ENCODE results near the gene HNRNPF.
"Not testable (repeated sequence)": the region's sequence is repeated elsewhere in the genome, so short reads cannot be mapped to it uniquely, and the experiment has no call there.

The HNRNPF gene, protein sequence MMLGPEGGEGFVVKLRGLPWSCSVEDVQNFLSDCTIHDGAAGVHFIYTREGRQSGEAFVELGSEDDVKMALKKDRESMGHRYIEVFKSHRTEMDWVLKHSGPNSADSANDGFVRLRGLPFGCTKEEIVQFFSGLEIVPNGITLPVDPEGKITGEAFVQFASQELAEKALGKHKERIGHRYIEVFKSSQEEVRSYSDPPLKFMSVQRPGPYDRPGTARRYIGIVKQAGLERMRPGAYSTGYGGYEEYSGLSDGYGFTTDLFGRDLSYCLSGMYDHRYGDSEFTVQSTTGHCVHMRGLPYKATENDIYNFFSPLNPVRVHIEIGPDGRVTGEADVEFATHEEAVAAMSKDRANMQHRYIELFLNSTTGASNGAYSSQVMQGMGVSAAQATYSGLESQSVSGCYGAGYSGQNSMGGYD

DNA sequence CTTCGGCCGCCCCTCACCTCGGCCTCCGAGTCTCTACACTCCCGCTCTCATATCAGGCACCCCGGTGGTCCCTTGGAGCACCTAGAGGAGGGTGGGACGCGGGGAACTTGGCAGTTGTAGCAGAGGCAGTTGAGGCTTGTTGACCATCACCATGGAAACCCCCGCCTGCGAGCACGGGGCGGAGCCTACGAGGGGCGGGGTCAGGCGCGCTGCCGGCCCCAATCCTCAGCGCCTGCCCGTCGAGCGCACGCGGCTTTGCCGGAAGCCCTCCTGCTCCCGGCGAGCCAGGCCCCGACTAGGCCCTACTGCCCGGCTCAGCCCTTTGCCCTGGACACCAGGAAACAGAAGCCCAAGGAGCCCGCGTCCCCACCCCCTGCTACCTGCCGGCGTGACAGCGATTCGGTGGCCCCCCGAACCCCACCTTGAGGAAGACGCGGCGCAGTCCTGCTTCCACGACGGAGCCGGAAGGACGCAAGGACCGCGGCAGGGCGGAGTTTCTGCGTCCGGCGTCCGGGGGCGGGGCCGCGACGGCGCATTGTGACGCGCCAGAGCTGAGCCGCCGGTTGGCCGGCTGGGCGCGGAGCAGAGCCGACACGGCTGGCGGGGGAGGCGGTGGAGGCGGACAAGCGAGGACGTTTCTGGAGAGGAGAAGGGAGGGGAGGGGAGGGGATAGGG is at the start of gene HNRNPF:
HNRNPF (minus strand) TSS at position 477 of the 675 bp plus-strand sequence. CDS start 21,302 bp downstream, outside the sequence.
- DNase-seq, result peak; percentile 94

DNA sequence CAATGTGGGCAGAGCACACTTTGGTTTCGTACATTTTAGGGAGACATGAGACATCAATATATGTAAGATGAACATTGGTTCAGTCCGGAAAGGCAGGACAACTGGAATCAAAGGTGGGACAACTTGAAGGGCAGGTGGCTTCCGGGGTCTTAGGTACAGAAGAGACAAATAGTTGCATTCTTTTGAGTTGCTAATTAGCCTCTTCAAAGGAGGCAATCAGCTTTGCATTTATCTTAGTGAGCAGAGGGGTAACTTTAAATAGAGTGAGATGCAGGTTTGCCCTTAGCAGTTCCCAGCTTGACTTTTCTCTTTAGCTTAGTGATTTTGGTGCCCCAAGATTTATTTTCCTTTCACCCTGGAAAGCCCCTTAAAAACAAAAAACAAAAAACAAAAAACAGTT is 49.2 kb upstream of the HNRNPF start:
- no peak for DNase-seq

DNA sequence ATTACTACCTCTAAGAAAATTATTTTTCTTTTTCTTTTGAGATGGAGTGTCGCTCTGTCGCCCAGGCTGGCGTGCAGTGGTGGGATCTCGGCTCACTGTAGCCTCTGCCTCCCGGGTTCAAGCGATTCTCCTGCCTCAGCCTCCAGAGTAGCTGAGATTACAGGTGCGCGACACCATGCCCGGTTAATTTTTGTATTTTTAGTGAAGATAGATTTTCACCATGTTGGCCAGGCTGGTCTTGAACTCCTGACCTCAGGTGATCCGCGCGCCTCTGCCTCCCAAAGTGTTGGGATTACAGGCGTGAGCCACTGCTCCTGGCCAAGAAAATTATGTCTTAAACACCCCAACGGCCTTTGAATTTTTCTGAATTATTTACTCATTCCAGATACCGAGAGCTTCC is 47.6 kb upstream of the HNRNPF start:
- not testable (repeated sequence) for DNase-seq

DNA sequence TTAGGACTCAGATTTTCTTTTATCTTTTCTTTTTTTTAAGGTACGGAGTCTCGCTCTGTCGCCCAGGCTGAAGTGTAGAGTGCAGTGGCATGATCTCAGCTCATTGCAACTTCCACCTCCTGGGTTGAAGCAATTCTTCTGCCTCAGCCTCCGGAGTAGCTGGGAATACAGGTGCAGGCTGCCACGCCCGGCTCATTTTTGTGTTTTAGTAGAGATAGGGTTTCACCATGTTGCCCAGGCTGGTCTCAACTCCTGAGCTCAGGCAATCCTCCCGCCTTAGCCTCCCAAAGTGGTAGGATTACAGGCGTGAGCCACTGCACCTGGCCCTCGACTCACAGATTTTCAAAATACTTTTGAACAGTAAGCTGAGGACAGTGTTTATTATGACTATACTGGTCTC is 45.0 kb upstream of the HNRNPF start:
- DNase-seq, result not testable (repeated sequence)

DNA sequence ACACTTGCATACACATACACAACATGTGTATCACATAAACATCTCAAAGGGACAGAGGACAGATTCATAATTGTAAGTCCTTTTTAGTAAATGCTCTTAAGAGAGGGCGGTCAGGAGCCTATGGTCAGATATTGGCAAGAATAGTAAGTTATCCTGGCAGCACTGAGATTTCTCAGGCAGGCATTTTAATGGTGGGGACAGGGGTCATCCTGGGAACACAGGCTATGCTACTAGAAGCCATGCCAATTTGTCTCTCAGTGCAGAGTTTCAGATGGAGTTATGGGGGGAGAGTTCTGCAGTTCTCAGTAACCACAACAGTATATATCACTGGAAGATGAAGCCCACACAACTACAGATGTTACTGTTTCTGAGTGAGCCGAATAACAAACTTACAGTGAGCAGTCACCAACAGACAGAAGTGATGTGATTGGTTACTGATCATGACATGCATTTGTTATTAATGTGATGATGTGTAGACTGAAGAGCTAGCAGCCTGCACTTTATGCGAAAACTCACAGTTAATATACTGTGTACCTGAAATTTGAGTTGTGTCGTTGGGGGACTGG is 44.4 kb upstream of the HNRNPF start:
- DNase-seq, result no peak

DNA sequence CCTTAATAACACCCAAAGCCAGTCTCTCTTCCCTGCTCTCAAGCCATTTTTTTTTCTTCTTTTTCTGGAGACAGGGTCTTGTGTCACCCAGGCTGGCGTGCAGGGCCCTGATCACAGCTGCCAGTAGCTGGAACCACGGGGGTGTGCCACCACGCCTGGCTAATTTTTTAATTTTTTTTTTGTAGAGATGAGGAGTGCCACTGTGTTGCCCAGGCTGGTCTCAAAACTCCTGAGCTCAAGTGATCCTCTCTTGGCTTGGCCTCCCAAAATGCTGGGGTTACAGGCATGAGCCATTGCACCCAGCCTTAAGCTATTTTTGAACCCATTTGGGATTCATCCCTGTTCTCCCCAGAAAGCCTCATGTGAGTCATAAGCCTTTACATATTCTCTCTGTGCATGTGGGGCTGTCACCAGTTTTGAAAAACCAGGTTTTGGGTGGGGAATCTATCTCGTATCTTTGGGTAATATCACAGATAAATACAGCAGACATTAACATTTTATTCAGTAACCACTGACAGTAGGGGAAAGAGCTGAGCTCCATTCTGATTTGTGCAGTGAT is 43.4 kb upstream of the HNRNPF start:
- DNase-seq, result no peak

DNA sequence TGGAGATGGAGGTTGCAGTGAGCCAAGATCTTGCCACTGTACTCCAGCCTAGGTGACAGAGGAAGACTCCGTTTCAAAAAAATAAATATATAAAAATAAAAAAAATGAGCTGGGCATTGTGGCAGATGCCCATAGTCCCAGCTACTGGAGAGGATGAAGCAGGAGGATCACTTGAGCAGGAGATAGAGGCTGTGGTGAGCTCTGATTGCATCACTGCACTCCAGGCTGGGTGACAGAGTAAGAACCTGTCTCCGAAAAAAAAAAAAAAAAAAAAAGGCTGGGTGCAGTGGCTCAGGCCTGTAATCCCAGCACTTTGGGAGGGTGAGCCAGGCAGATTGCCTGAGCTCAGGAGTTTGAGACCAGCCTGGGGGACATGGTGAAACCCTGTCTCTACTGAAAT is 39.8 kb upstream of the HNRNPF start:
- DNase-seq, result no peak

DNA sequence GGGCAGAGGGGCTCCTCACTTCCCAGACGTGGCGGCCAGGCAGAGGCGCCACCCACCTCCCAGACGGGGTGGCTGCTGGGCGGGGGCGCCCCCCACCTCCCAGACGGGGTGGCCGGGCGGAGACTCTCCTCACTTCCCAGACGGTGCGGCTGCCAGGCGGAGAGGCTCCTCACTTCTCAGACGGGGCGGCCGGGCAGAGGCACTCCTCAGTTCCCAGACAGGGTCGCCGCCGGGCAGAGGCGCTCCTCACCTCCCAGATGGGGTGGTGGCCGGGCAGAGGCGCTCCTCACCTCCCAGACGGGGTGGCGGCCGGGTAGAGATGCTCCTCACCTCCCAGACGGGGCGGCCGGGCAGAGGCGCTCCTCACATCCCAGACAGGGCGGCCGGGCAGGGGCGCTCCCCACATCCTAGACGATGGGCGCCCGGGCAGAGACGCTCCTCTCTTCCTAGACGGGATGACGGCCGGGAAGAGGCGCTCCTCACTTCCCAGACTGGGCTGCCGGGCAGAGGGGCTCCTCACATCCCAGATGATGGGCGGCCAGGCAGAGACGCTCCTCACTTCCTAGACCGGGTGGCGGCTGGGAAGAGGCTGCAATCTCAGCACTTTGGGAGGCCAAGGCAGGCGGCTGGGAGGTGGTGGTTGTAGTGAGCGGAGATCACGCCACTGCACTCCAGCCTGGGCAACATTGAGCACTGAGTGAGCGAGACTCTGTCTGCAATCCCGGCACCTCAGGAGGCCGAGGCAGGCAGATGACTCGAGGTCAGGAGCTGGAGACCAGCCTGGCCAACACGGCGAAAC is 37.4 kb upstream of the HNRNPF start:
- not testable (repeated sequence) for DNase-seq

DNA sequence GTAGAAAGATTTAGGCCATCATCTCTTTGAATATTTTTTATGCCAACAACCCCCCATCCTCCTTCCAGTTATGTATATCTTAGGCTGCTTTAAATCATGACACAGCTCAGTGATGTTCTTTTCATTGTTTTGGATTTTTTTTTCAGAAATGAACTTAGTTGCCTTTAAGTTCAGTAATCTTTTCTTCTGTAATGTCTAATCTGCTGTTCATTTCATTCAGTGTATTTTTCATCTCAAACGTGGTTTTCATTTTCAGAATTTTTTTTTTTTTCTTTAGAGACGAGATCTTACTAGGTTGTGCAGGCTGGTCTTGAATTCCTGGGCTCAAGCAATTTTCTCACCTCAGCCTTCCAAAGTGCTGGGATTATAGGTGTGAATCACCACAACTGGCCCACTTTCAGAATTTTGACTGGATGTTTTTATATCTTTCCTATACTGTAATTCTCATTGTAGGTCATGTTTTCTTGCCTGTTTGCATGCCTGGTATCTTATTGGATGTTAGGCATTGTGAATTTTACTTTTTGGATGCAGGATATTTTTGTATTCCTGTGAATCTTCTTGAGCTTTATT is 36.0 kb upstream of the HNRNPF start:
- no peak for DNase-seq

DNA sequence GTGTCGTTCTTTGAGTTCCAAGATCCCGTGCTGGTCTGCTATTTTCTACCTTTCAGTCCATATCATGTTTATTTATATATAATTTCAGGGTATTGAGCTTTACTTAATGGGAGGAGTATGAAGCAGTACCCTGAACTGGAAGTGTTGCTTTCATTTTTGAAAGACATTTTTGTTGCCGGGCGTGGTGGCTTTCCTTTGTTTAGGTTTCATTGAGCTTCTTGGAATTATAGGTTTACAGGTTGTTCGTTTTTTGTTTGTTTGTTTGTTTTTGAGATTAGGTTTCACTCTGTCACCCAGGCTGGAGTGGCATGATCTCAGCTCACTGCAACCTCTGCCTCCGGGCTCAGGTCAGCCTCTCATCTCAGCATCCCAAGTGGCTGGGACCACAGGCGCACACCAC is 35.3 kb upstream of the HNRNPF start:
- DNase-seq, result no peak

DNA sequence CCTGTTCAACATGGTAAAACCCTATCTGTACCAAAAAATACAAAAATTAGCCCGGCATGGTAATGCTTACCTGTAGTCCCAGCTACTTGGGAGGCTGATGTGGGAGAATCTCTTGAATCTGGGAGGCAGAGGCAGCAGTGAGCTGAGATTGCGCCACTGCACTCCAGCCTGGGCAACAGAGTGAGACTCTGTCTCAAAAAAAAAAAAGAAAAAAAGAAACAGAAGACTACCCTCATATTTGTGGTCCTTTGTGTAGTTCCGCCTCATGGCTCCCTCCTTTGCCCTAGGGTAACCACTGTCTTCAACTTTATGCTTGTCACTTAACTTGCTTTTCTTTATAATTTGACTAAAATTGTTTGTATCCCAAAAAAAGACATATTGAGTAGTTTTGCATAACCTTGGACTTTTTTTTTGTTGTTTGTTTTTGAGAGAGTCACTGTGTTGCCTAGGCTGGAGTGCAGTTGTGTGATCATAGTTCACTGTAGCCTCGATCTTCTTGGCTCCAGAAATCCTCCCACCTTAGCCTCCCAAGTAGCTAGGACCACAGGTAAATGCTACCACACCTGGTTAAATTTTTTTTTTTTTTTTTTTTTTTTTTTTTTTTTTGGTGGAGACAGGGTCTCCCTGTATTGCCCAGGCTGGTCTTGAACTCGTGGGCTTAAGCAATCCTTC is 31.6 kb upstream of the HNRNPF start:
- DNase-seq, result no peak

DNA sequence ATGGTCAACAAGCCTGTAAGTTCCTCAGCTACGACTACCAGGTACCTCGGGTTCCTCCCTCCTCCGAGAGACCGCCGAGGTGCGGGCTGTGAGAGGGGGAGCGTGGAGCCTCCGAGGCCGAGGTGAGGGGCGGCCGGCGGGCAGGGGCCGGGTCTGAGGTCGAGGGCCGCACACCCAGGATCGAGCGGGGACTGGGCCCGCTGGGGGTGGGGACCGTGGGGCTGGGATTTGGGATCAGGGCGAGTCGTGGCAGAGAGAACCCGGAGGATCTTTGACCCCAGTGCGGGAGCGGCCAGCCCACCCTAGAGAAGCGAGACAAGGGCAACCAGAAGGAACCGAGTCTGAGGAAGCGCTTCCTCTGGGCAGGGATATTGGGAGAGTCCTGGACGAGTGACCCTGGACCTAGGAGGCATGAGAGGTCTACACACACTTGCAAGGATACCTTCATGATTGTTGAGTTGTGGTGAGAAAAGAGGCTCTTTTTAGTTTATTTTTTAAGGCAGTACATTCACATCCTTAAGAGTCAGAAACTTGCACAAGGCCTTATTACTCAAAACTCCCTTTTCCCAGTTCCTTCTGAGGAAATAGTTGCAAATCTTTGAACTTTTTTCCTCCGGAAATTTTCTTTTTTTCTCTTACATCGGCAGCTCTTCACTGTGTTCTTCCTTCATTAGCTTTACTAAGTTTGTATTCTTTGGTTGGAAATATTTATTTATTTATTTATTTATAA is 28.3 kb upstream of the HNRNPF start:
- DNase-seq, result no peak

DNA sequence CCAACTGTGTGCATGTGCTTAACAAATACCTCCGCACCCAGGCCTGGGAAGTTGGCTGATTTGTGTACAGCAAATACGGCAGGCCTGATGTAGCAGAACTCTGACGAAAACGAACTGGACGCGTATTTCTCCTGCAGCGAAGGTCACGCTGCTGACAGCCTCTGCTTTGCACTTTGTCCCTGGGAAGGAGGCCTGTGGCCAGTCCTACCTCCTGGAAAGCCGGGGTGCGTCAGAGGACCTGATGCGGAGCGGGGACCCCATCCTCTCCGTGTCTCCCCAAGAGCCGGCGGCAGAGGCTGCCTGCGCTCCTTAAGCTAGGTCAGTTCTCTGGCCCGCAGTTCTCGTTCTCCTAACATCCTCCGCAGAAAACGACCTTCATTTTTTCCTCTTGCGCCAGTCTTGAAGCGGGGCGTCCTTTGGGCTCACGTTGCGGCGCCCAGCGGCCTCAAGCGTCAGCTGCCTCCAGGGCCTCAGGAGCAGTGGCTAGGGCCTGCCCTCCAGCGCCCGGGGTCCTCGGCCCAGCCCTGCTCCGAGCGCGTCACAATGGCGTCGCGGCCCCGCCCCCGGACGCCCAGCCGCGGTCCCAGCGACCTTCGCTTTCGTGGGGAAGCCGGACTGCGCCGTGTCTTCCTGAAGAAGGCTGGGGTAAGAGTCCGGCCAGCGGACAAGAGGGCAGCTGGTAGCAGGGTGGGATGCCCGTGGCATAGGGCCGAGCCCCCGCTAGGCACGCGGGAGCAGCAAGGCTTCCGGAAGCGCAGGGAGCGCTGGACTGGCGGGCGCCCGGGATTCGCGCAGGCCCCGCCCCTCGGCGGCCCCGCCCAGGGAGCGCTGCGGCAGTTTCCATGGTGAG is 27.5 kb upstream of the HNRNPF start, which contains the start of gene ZNF487:
ZNF487 (plus strand) TSS at position 821 of the 850 bp plus-strand sequence. CDS start 38,703 bp downstream, outside the sequence.
- DNase-seq, result peak; percentile 71

DNA sequence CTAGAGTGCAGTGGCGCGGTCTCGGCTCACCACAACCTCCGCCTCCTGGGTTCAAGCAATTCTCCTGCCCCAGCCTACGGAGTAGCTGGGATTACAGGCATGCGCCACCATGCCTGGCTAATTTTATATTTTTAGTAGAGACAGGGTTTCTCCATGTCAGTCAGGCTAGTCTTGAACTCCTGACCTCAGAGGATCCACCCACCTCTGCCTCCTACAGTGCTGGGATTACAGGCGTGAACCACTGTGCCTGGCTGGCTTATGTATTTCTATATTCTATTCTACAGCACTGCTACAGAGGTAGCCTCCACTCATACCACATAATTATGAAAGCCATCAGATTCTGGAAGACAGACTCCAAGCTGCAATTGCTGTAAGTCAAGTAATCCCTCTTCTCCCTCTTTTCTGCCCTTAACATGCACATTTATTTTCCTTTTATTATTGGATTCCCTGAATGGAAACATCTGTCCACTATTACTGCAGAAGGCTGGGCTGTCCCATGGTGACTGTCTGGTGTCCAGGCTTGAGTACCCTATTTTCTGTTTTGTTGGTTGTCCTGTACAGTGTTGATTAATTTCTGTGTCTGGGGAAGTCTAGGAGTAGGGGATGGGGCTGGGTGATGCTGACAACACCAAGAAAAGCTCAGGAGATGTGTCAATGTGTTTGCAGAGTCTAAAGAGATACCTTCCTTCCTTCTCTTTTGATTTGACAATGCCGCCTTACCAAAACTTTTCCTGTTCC is 22.1 kb upstream of the HNRNPF start:
- DNase-seq, result no peak

DNA sequence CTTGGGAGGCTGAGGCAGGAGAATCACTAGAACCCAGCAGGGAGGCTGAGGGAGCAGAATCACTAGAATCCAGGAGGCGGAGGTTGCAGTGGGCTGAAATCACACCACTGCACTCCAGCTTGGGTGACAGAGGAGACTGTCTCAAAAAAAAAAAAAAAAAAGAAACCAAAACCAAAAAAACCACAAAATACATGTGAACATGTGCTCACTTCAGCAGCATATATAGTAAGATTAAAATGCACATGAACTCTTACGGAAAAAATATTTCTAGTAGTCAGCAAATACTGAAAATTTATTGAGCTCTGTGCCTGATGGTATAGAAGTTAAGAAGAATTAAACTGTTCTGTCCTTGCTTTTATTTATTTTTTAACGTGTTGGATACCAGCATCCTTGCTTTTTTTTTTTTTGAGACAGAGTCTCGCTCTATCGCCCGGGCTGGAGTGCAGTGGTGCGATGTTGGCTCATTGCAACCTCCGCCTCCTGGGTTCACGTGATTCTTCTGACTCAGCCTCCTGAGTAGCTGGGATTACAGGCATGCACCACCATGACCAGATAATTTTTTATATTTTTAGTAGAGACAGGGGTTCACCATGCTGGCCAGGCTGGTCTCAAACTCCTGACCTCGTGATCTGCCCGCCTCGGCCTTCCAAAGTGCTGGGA is 18.3 kb upstream of the HNRNPF start:
- no peak for DNase-seq

DNA sequence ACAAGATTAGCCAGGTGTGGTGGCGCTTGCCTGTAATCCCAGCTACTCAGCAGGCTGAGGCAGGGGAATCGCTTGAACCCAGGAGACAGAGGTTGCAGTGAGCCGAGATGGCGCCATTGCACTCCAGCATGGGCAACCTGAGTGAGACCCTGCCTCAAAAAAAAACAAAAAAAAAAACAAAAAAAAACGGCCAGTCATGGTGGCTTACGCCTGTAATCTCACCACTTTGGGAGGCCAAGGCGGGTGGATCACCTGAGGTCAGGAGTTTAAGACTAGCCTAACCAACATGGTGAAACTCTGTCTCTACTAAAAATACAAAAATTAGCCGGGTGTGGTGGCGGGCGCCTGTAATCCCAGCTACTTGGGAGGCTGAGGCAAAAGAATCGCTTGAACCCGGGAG is 17.5 kb upstream of the HNRNPF start:
- not testable (repeated sequence) for DNase-seq

DNA sequence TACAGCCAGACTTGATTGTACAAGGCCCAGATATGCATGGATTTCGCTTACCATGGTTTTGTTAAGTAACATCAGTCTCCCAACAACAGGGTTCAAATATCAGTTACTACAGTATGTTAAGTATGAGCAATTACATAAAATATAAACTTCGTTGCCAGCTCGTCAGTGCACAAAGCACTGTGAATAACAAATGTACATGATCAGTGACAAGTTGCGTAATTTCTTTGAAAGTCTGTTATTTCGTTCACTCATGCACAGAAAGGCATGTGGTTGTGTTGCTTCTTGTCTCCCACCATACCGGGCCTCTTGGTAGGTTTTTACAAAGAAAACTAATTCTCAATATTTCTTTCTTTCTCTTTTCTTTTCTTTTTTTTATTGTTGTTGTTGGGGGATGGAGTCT is 15.4 kb upstream of the HNRNPF start:
- no peak for DNase-seq

DNA sequence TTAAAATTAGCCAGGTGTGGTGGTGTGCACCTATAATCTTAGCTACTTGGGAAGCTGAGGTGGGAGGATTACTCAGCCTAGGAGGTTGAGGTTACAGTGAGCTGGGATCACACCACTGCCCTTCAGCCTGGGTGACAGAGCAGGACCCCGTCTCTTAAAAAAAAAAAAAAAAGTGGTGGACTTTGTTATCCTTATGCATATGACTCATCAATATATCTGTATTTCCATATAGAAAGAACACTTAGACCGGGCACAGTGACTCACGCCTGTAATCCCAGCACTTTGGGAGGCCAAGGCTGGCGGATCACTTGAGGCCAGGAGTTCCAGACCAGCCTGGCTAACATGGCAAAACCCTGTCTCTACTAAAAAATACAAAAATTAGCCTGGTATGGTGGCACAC is 13.0 kb upstream of the HNRNPF start:
- not testable (repeated sequence) for DNase-seq

DNA sequence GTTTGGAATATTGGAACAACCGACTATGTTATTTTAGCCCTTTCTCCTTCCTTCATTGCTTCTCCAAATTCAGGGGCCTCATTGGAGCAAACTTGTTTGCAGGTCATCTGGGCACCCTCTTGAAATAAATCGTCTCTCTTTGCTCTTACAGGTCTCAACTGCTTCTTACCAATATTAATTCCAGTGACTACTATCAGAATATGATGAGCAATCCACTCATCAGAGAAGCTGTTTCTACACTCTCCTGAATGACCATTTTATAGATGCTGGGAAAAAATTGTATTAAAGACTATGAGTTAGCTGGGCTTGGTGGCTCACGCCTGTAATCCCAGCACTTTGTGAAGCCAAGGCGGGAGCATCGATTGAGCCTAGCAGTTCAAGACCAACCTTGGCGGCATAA is 12.5 kb upstream of the HNRNPF start:
- DNase-seq, result no peak

Measured in DMS153 (cell line).